ENCODE results near the gene CLIP4. TPM values are rescaled to one million over a fixed set of nuclear protein-coding genes. Genes with fewer than 3 reads are reported as not detected.

The CLIP4 gene
- total and polyA plus RNA-seq, 9 donors, result 20.7 to 64.7 (median 46.6) TPM

DNA sequence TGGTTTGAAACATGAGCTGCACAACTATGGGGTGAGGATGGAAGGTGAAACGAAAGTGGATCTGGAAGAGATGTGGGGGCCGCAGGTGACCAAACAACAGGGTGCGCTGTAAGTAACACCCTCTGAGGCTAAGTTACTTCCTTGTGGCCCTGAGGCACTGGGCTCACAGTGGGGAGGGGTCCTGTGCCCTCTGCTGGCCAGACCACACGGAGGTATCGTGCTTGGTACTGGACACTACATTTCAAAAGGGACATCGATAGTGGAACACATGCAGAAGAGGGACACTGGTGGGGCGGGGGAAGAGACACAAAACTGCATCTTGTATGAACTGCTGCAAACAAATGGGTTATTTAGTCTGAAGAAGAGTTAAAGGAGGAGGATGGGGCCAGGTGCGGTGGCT is 110.6 kb downstream of the CLIP4 start:
- TF ChIP-seq POLR2A (IDR thresholded peaks at IDR 0.05), result no peak
- TF ChIP-seq EP300 (IDR thresholded peaks at IDR 0.05), result no peak
- TF ChIP-seq, protein P1, sequence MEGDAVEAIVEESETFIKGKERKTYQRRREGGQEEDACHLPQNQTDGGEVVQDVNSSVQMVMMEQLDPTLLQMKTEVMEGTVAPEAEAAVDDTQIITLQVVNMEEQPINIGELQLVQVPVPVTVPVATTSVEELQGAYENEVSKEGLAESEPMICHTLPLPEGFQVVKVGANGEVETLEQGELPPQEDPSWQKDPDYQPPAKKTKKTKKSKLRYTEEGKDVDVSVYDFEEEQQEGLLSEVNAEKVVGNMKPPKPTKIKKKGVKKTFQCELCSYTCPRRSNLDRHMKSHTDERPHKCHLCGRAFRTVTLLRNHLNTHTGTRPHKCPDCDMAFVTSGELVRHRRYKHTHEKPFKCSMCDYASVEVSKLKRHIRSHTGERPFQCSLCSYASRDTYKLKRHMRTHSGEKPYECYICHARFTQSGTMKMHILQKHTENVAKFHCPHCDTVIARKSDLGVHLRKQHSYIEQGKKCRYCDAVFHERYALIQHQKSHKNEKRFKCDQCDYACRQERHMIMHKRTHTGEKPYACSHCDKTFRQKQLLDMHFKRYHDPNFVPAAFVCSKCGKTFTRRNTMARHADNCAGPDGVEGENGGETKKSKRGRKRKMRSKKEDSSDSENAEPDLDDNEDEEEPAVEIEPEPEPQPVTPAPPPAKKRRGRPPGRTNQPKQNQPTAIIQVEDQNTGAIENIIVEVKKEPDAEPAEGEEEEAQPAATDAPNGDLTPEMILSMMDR (IDR thresholded peaks at IDR 0.05), result no peak
- WGBS, 3 donors, result 67 to 87% (median 85%) methylated on average over 8 of the region's 8 CpGs

DNA sequence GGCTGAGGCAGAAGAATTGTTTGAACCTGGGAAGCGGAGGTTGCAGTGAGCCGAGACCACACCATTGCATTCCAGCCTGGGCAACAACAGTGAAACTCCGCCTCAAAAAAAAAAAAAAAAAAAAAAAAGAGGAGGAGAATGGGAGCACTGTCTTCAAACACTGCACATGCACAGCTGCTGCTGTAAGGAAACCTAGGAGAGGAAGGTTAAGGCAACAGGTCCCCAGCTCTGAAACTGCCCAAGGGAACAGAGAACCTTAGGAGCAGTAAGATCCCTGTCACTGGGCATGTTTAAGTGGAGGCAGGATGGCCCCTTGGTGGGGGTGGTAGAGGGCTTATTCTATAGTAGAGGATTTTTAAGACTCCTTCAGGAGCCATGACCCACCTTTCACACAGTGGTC is 111.2 kb downstream of the CLIP4 start:
- H3K4me1 ChIP-seq (ENCODE audit: insufficient read depth), result no peaks in the 10 kb centered on the region
- H3K27me3 ChIP-seq, result no peaks in the 10 kb centered on the region
- WGBS, 3 donors, result 69 to 85% (median 75%) methylated on average over 3 of the region's 3 CpGs
- H3K4me3 ChIP-seq, result no peak overlapping the region
- DNase-seq, result no peak
- intact Hi-C loops (cut with DNase I), result no loop called here
- TF ChIP-seq POLR2A (IDR thresholded peaks at IDR 0.05) (no peak), EP300 (IDR thresholded peaks at IDR 0.05) (no peak)
- TF ChIP-seq, protein P1 (IDR thresholded peaks at IDR 0.05), result no peak
- H3K9me3 ChIP-seq, result no peaks in the 10 kb centered on the region
- no peaks in the 10 kb centered on the region for H3K36me3 ChIP-seq
- H3K27ac ChIP-seq, result no peak overlapping the region

More for the DNA sequence above, 110.6 kb downstream of the CLIP4 start:
- Histone ChIP-seq H3K27me3 (no peaks in the 10 kb centered on the region), H3K9me3 (no peaks in the 10 kb centered on the region), H3K4me1 (ENCODE audit: insufficient read depth) (no peaks in the 10 kb centered on the region), H3K27ac (no peak overlapping the region), H3K36me3 (no peaks in the 10 kb centered on the region), H3K4me3 (no peak overlapping the region)
- DNase-seq, result peak in 1 of 5 donors; percentile 9
- intact Hi-C loops (cut with DNase I), result no loop called here

DNA sequence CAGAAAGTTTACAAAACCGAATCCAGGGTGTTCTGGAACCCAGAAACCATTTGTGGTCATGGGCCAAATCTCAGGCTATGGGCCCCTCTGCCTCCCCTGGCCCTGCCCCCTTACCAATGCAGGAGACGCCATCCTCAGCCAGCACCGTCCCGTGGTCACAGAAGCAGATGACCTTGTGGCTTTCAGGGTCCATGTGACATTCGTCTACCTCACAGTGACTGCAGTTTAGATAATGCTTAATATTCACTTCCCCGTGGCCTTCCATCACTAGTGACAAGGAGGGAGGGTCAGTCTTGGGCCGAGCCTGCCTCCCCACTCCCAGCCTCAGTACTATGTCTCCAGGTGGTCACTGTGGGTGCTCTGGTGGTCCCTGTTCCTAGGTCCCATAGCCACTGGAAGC is 111.6 kb downstream of the CLIP4 start:
- Histone ChIP-seq H3K4me3 (no peak overlapping the region), H3K27me3 (no peaks in the 10 kb centered on the region), H3K36me3 (no peaks in the 10 kb centered on the region), H3K27ac (no peak overlapping the region), H3K4me1 (ENCODE audit: insufficient read depth) (no peaks in the 10 kb centered on the region), H3K9me3 (no peaks in the 10 kb centered on the region)
- intact Hi-C loops (cut with DNase I), result no loop called here
- TF ChIP-seq POLR2A (IDR thresholded peaks at IDR 0.05), result no peak
- DNase-seq, result no peak
- 68 to 80% (median 71%) methylated on average over 7 of the region's 7 CpGs for WGBS, 3 donors

DNA sequence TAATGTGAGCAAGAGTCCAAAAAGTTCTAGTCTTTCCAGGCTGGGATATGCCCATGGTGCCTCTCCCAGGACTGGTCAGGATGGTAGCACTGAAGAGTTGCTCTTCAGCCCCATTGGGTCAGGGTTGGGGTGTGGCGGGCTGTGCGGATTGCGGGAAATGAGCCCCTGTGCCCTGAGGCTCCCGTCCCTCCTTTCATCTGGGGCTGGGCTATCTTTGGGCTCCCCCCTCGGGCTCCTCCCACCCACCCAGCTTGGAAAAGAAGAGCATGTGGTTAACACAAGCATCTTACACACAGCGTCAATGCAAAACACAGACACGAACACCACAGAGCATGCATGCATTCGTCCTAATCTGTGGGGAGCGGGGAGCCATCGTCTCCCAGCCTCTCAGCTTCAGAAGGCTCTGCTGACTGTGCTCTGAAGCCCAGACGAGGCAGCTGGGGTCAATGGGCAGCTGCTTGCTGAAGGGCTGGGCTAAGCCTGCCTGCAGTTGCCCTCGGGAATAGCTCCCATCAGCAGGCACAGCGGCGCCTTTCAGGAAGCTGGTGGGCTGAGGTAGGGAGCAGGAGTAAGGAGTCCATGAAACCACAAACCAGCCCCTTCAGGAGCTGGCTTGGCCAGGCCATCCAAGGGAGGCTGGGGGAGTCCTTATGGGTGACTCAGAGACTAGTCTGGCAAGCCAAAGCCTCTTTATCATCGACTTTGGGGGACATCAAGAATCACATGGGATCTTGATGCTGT is 112.9 kb downstream of the CLIP4 start:
- intact Hi-C loops (cut with DNase I), result no loop called here
- no peaks in the 10 kb centered on the region for H3K4me1 ChIP-seq (ENCODE audit: insufficient read depth)
- no peaks in the 10 kb centered on the region for H3K27me3 ChIP-seq
- no peak overlapping the region for H3K27ac ChIP-seq
- H3K4me3 ChIP-seq, result no peak overlapping the region
- no peaks in the 10 kb centered on the region for H3K9me3 ChIP-seq
- WGBS, 3 donors, result 19 to 36% (median 19%) methylated on average over 15 of the region's 15 CpGs
- no peak for DNase-seq
- H3K36me3 ChIP-seq, result no peaks in the 10 kb centered on the region
- TF ChIP-seq EP300 (IDR thresholded peaks at IDR 0.05) (no peak), POLR2A (IDR thresholded peaks at IDR 0.05) (no peak)
- TF ChIP-seq, protein P1 (IDR thresholded peaks at IDR 0.05), result no peak

DNA sequence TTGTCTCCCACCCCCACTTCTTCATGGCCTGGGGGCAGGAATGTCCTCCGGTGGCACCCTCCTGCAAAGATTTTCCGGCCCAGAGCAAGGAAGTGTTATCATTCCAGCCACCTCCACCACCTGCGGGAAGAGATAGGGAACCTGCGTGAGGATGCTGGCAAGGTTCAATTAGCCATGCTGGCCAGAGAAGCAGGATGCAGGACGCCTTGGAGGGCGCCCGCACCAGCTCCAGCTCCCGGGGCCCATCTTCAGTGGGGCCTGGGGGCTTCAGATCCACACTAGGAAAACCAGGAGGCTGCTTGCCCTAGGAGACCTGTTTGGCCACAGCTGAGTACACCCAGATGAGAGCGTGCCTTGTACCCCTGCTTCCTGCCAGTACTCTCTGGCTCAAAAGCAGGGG is 113.7 kb downstream of the CLIP4 start:
- Histone ChIP-seq H3K9me3 (no peaks in the 10 kb centered on the region), H3K4me3 (no peak overlapping the region), H3K4me1 (ENCODE audit: insufficient read depth) (no peaks in the 10 kb centered on the region), H3K27ac (no peak overlapping the region), H3K36me3 (no peaks in the 10 kb centered on the region), H3K27me3 (no peaks in the 10 kb centered on the region)
- TF ChIP-seq POLR2A (IDR thresholded peaks at IDR 0.05) (no peak), EP300 (IDR thresholded peaks at IDR 0.05) (no peak)
- TF ChIP-seq, protein P1 (IDR thresholded peaks at IDR 0.05), result no peak
- 52 to 92% (median 65%) methylated on average over 7 to 9 of the region's 9 CpGs for WGBS, 3 donors
- intact Hi-C loops (cut with DNase I), result no loop called here
- no peak for DNase-seq

Measured in ovary (tissue), 9 donors.